Neural cell (in vitro differentiated cells): ENCODE measurements around the gene CLHC1.

Source experiments
- CTCF ChIP-seq: fragments of 450-650 bp; IDR thresholded peaks from 2 replicates; pipeline ENCODE4 v1.5.1; 2014; ENCODE audit warnings: antibody characterized with exemption, mild to moderate bottlenecking, moderate library complexity; ENCODE audit not compliant: poor library complexity, severe bottlenecking
- POLR2AphosphoS5 ChIP-seq: IDR thresholded peaks from 2 replicates; pipeline ENCODE4 v1.6.1; 2012

GRCh38 chr2:55133467-55134315 is 98.4 kb downstream of the CLHC1 start:
- TF ChIP-seq CTCF (no peak), POLR2AphosphoS5 (no peak)
